Lower leg skin (tissue), 4 donors: ENCODE data around the gene DLX4. TPM values are rescaled to one million over a fixed set of nuclear protein-coding genes. Genes with fewer than 3 reads are reported as not detected.

Source experiments
- DNase-seq, 2 donors: peaks; one replicate each; pipeline ENCODE4 v3.0.0-alpha.2; 2019; ENCODE audit warnings: low spot score in 2 of 2
- H3K4me3 ChIP-seq: fragments of 200-600 bp; sonication (generic); 2 replicates; pipeline ENCODE4 v1.5.1; 2017; ENCODE audit warnings: mild to moderate bottlenecking, low read depth; ENCODE audit not compliant: poor library complexity, severe bottlenecking
- POLR2A ChIP-seq, 2 donors: fragments of 450-650 bp; IDR thresholded peaks; one replicate each; pipeline ENCODE4 v1.6.1; 2016 to 2017; ENCODE audit warnings: antibody characterized with exemption in 2 of 2, mild to moderate bottlenecking in 1 of 2, moderate library complexity in 1 of 2
- WGBS, 2 donors: methylation state at CpG; one replicate each; pipeline ENCODE4 v1.1.5; 2018; 5-methylcytosine and 5-hydroxymethylcytosine counted together
- intact Hi-C: fragments of 100-400 bp; cut with DNase I; formaldehyde crosslinking; loops from one replicate; pipeline ENCODE4 v1.15.0; 2023; ENCODE audit warnings: low total_unique reads
- total RNA-seq, 4 donors: library from RNA; depleted of rRNA; stranded (reverse); fragments of >200 nt; gene quantifications; one replicate each; pipeline ENCODE4 v1.1.0, GENCODE V29; 2016
- TF ChIP-seq, protein P1 (sequence below), 3 donors: fragments of 450-650 bp; IDR thresholded peaks; one replicate each; pipeline ENCODE4 v1.5.1; 2016; ENCODE audit warnings: antibody characterized with exemption in 3 of 3, mild to moderate bottlenecking in 3 of 3, moderate library complexity in 2 of 3

Gene DLX4
- total RNA-seq, 4 donors from 2014 or later = 1.9 to 3.3 (median 2.5) TPM

DNA sequence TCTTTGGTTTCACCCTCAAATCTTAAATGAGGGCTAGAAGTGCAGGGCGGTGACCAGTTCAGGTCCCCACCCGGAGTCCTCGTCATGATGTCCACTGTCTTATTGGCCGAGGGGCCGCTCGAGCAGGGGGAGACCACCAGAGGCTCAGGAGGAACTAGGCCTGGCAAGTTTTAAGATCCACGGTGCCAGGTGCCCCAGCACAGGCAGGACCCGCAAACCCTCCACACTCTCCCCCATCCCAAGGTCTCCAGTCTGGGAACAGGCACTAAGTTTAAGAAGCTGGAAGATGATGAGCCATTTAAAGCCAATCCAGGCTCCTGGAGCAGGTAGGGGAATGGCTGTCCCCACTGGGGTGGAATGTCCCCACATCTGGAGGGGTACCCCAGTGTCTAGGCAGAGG, 21.9 kb downstream of the DLX4 start:
- WGBS, 2 donors = 80 to 82% methylated on average over 8 of the region's 8 CpGs

DNA sequence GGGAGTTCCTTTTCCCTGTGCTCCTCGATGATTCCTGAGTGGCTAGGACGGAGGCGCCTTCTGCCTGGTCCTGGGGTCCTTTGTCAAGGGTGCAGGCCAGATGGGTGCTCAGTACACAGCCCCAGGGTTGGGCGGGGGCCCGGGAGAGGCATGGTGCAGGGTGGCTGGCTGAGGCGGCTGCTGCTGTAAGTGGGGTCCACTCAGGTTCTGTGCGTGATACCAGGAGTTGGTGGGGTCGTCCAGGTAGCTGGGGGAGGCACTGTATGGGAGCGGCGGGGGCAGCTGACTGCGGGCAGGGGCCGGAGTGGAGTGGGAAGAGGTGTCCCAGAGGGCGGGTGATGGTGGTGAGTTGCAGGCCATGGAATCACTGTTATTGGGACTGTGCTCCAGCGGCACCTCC, 22.4 kb downstream of the DLX4 start:
- 78 to 79% methylated on average over 14 of the region's 14 CpGs for WGBS, 2 donors
- TF ChIP-seq, protein P1, sequence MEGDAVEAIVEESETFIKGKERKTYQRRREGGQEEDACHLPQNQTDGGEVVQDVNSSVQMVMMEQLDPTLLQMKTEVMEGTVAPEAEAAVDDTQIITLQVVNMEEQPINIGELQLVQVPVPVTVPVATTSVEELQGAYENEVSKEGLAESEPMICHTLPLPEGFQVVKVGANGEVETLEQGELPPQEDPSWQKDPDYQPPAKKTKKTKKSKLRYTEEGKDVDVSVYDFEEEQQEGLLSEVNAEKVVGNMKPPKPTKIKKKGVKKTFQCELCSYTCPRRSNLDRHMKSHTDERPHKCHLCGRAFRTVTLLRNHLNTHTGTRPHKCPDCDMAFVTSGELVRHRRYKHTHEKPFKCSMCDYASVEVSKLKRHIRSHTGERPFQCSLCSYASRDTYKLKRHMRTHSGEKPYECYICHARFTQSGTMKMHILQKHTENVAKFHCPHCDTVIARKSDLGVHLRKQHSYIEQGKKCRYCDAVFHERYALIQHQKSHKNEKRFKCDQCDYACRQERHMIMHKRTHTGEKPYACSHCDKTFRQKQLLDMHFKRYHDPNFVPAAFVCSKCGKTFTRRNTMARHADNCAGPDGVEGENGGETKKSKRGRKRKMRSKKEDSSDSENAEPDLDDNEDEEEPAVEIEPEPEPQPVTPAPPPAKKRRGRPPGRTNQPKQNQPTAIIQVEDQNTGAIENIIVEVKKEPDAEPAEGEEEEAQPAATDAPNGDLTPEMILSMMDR (IDR thresholded peaks at IDR 0.05) = no peak
- TF ChIP-seq POLR2A (IDR thresholded peaks at IDR 0.05) = no peak
- DNase-seq = peak in 1 of 2 donors; percentile 83
- H3K4me3 ChIP-seq = no peak overlapping the region
- intact Hi-C loops = loop anchor here (5.0 kb wide), 1 partner anchor 39 kb away; no protein-coding TSS in a partner anchor

More for the DNA sequence above, 21.9 kb downstream of the DLX4 start:
- DNase-seq = peak in 1 of 2 donors; percentile 61
- intact Hi-C loops = loop anchor here (5.0 kb wide), 1 partner anchor 39 kb away; no protein-coding TSS in a partner anchor
- TF ChIP-seq, protein P1 (IDR thresholded peaks at IDR 0.05) = no peak
- no peak for TF ChIP-seq POLR2A (IDR thresholded peaks at IDR 0.05)
- no peak overlapping the region for H3K4me3 ChIP-seq

DNA sequence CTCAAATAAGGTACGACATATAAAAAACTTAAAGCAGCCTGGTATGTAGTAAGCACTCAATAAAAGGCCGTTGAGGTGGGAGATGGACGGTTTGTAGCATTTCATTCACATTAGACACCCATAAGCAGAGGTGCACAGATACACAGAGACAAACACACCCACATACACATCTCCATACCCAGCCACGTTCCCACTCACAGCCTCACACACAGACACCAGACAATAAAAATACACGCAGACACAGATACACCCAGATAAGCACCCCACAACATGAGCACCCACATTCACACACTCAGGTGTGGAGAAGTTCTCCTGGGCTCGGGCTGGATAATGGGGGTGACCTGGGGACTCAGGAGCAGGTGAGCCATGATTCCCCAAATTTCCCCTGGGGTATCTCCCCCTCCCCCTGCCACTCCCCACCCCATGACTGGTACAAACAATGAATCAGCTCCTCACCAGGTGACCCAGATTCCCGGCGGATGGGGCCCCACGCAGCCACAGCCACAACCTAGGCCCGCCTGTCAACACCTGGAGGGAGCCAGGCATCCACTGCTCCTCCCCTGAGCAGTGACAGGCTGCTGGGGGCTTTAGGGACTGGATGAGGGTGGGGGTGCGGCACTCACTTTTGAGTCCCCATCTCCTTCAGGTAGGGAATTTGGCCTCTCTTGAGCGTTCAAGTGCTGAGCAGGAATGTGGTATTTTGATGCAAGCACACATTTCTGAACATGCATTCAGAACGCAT, 23.4 kb downstream of the DLX4 start:
- TF ChIP-seq, protein P1 (IDR thresholded peaks at IDR 0.05) = no peak
- no peak for TF ChIP-seq POLR2A (IDR thresholded peaks at IDR 0.05)
- intact Hi-C loops = loop anchor here (5.0 kb wide), 1 partner anchor 40 kb away; no protein-coding TSS in a partner anchor
- H3K4me3 ChIP-seq = no peak overlapping the region
- 52 to 59% methylated on average over 10 to 11 of the region's 13 CpGs for WGBS, 2 donors
- peak in 1 of 2 donors; percentile 80 for DNase-seq

DNA sequence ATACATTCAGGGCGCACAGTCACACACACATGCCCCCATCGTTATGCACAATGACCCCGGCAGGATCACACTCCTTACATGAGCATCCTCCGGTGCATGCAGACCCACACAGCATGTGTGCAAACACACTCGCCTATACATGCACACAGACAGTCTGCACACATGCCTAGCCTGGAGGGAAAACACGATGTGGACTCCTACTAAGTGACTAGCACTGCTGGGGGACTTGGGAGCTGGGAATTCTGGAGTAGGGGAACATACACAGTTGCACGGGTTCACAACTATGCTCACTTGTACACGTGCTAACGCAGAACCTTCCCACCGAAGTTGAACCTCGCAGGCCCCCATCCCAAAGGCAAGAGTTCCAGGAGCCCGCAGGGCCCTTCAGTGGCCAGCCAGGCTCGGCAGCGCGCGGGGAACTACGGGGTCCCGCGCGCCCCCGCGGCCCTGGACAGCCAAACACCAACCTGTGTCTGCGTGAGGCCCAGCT, 24.0 kb downstream of the DLX4 start:
- TF ChIP-seq, protein P1 (IDR thresholded peaks at IDR 0.05) = no peak
- no peak for TF ChIP-seq POLR2A (IDR thresholded peaks at IDR 0.05)
- intact Hi-C loops = loop anchor here (5.0 kb wide), 1 partner anchor 41 kb away; no protein-coding TSS in a partner anchor
- WGBS, 2 donors = 19 to 20% methylated on average over 15 to 22 of the region's 23 CpGs
- peak in 1 of 2 donors; percentile 74 for DNase-seq
- peak overlapping the region; percentile 30 for H3K4me3 ChIP-seq

- WGBS, 2 donors = 2 to 4% methylated on average over 40 to 44 of the region's 77 CpGs
- TF ChIP-seq POLR2A (IDR thresholded peaks at IDR 0.05) = no peak
- intact Hi-C loops = loop anchor here (5.0 kb wide), 1 partner anchor 41 kb away; no protein-coding TSS in a partner anchor
- peak in 1 of 2 donors; percentile 85 for DNase-seq
- H3K4me3 ChIP-seq = peak overlapping the region; percentile 30
Measured at GRCh38 chr17:49993423-49994060, 24.6 kb downstream of the DLX4 start.
